ENCODE measurements around the gene SDHD. TPM values are rescaled to one million over a fixed set of nuclear protein-coding genes. Genes with fewer than 3 reads are reported as not detected.

The SDHD gene
- total and polyA plus RNA-seq, 4 donors = 154 to 277 (median 177) TPM

- TF ChIP-seq ZBTB33 (IDR thresholded peaks at IDR 0.05) = no peak
- TF ChIP-seq ATF3 (IDR thresholded peaks at IDR 0.05) = no peak
- TF ChIP-seq TAF1 (conservative IDR thresholded peaks at IDR 0.05) = no peak
- no peak for TF ChIP-seq GABPA (IDR thresholded peaks at IDR 0.05 in 1 of 2, conservative IDR thresholded peaks at IDR 0.05 in 1 of 2)
- TF ChIP-seq EGR1 (IDR thresholded peaks at IDR 0.05; ENCODE audit: low read depth in 2 of 2) = no peak
Measured at GRCh38 chr11:112128483-112129121, 41.9 kb downstream of the SDHD start (continued).

- no peaks in the 10 kb centered on the region for H3K36me3 ChIP-seq (ENCODE audit: control insufficient read depth in 4 of 4, insufficient read depth in 3 of 4, low read depth in 1 of 4, low read length in 3 of 4)
- H3K27ac ChIP-seq (ENCODE audit: low read depth in 1 of 2, low read length in 2 of 2) = no peak overlapping the region
- H3K27me3 ChIP-seq (ENCODE audit: control insufficient read depth in 4 of 4, insufficient read depth in 4 of 4, low read length in 3 of 4) = no peaks in the 10 kb centered on the region
- peaks cover 0 to 2% (median 0%) of the 10 kb centered on the region in 4 donors for H3K4me1 ChIP-seq (ENCODE audit: control insufficient read depth in 4 of 4, insufficient read depth in 4 of 4, low read length in 3 of 4)
- no peak for TF ChIP-seq CTCF (IDR thresholded peaks at IDR 0.05; ENCODE audit: low read depth, low read length, missing input control)
- TF ChIP-seq RXRA (IDR thresholded peaks at IDR 0.05) = no peak
- TF ChIP-seq HNF4A (conservative IDR thresholded peaks at IDR 0.05) = no peak
- TF ChIP-seq JUND (IDR thresholded peaks at IDR 0.05) = no peak
- TF ChIP-seq SP1 (IDR thresholded peaks at IDR 0.05) = no peak
- no peak for TF ChIP-seq GABPA (IDR thresholded peaks at IDR 0.05 in 1 of 2, conservative IDR thresholded peaks at IDR 0.05 in 1 of 2)
- TF ChIP-seq REST (IDR thresholded peaks at IDR 0.05) = no peak
- TF ChIP-seq TAF1 (conservative IDR thresholded peaks at IDR 0.05) = no peak
- TF ChIP-seq ZBTB33 (IDR thresholded peaks at IDR 0.05) = no peak
- no peak for TF ChIP-seq MAX (IDR thresholded peaks at IDR 0.05)
- TF ChIP-seq RAD21 (IDR thresholded peaks at IDR 0.05) = no peak
- TF ChIP-seq FOXA1 (IDR thresholded peaks at IDR 0.05) = no peak
- no peak for TF ChIP-seq HNF4G (IDR thresholded peaks at IDR 0.05)
- no peak for TF ChIP-seq NR2F2 (IDR thresholded peaks at IDR 0.05)
- TF ChIP-seq FOXA2 (IDR thresholded peaks at IDR 0.05) = no peak
- no peak for TF ChIP-seq EGR1 (IDR thresholded peaks at IDR 0.05; ENCODE audit: low read depth in 2 of 2)
- no peak overlapping the region for H3K9ac ChIP-seq (ENCODE audit: low read depth in 1 of 2, low read length in 2 of 2)
- 85% methylated on average over 5 of the region's 5 CpGs for WGBS
- no peak overlapping the region for H3K4me3 ChIP-seq (ENCODE audit: low read depth in 1 of 3, low read length in 3 of 3)
- no peaks in the 10 kb centered on the region for H3K9me3 ChIP-seq (ENCODE audit: control insufficient read depth in 4 of 4, low read length in 3 of 4)
- no peak for DNase-seq (ENCODE audit: low spot score)
Measured at GRCh38 chr11:112129656-112130055, 43.0 kb downstream of the SDHD start.

Measured in liver (tissue), 9 donors.